OCI-M1 (cell line): ENCODE data around the gene CXCL6.

Source experiments
- DNase-seq: peaks from one replicate; lab custom pipeline; 2025; lab: John Stamatoyannopoulos, UW

The CXCL6 gene

DNA sequence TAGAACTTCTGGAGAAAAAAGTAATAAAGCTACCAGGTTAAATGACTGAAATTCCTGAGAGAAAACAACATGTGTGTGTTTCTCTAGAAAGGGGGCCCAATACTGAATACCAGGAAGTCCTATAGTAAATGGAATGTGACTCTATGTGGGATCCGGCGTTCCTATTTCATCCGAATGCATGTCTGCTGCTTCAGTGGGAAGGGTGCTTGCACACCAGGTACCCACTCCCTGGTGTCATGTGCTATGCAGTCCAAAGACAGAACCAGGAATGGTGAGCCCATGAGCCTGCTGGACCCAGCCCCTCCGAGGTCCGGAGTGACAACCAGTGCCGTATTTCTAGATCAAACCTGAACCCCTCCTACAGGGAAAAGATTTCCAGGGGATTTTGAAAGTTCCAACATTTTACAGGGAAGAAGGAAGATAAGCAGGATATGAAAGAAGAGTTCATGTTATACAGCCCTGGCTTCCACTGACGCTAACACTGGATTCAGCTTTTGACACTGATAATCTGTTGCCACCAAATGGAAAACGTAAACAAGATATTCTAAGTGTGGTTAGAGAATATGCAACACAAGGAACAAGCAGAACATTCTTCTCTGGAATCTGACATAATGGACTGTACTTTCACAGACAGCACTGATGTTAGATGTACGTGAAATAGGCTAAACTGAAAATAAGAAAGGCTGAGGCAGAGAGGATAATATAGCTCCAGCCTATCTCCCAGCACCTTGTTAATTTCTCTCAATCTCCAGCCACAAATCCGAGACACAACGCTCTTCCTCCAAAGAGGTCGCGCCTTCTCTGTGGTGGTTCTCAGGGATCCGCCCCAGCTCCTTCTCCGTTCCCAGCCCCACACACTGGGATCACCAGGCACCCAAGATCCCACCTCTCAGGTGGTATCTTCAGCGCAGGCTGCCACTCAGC, 32.0 kb downstream of the CXCL6 start:
- DNase-seq, result no peak

DNA sequence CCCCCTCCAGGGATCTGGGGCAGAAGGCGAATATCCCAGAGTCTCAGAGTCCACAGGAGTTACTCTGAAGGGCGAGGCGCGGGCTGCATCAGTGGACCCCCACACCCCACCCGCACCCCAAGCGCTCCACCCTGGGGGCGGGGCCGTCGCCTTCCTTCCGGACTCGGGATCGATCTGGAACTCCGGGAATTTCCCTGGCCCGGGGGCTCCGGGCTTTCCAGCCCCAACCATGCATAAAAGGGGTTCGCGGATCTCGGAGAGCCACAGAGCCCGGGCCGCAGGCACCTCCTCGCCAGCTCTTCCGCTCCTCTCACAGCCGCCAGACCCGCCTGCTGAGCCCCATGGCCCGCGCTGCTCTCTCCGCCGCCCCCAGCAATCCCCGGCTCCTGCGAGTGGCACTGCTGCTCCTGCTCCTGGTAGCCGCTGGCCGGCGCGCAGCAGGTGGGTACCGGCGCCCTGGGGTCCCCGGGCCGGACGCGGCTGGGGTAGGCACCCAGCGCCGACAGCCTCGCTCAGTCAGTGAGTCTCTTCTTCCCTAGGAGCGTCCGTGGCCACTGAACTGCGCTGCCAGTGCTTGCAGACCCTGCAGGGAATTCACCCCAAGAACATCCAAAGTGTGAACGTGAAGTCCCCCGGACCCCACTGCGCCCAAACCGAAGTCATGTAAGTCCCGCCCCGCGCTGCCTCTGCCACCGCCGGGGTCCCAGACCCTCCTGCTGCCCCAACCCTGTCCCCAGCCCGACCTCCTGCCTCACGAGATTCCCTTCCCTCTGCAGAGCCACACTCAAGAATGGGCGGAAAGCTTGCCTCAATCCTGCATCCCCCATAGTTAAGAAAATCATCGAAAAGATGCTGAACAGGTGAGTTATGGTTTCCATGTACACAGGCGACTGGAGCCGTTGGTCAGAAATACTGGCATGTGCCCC, 32.9 kb downstream of the CXCL6 start, which contains the start of gene CXCL1:
CXCL1 (plus strand) TSS at position 264 of the 926 bp plus-strand sequence; CDS start at position 342, 78 bp downstream.
- no peak for DNase-seq

DNA sequence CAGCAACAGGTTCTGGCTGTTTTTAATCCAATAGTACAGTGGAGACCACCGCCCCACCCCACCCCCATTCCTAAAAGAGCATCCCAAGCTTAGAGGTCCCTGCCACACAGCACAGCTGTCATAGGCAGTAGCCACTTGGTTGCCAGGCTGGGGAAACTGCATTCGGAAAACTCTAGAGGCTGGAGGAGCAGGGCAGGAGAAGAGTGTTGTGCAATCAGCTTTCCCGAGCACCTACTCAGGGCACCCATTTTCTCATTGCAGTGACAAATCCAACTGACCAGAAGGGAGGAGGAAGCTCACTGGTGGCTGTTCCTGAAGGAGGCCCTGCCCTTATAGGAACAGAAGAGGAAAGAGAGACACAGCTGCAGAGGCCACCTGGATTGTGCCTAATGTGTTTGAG, 33.8 kb downstream of the CXCL6 start:
- no peak for DNase-seq

- no peak for DNase-seq
These were observed 34.3 kb downstream of the CXCL6 start for GRCh38 chr4:73870768-73871167.

DNA sequence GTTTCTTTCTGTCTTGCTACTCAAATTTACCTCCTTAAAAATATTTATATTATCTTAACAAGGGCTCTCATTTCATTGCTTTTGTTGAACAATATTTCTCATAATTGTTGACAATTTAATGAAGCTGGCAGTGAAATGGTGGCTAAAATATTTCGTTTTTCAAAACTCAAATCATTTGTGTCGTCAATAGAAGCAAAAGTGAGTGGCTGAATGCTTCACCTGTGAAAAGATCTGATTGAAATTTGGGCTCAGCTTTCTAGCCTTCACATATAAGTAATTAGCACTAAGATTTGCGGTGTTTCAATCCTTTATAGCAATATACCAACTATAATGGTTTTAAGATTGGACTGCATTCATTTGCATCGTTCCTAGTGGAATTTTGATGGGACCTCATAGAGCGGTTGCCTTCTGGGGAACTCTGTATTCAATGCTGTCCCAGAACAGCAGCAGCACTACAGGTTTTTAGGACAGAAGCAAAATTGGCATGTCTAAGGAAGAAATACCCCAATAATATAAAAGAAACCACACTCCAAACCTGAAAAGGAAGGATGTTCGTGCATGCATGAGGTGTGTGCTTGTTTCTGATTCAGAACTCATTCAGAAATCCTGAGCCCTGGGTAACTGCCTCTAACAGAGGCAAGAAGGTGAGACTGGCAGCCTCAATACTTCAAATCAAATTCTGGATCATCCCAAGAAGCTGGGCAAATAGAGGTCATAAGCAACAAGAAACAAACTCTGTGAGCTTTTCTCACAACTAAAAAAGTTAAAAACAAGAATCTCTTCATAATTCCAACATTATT, 35.2 kb downstream of the CXCL6 start:
- no peak for DNase-seq

GRCh38 chr4:73872316-73873108, 36.0 kb downstream of the CXCL6 start:
- DNase-seq, result peak; percentile 11

DNA sequence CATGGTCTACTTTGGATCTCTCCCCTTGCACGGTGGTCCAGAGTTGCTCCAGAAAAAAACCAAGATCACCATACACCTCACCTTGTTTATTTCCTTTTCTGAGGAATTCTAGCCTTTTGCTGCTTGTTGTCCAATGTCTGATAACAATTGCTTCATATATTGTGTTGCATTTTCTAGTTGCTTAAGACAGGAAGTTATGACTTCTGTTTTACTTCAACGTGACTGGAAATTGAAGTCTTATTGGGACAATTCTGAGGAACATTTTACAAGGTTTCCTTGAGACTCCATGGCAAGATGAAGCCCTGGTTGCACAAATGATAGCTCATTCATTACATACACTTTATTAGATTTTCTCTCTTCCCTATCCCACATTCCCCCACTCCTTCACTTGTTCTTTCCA, 37.9 kb downstream of the CXCL6 start:
- no peak for DNase-seq

- DNase-seq, result no peak
These were observed 38.9 kb downstream of the CXCL6 start for GRCh38 chr4:73875401-73875800.

GRCh38 chr4:73883306-73883705, 46.8 kb downstream of the CXCL6 start:
- no peak for DNase-seq

- no peak for DNase-seq
These were observed 49.2 kb downstream of the CXCL6 start for GRCh38 chr4:73885574-73886267.
